Measurements from ENCODE around the gene PAX9.

PAX9 gene

GRCh38 chr14:36661506-36662257, at the start of gene PAX9:
PAX9 (plus strand) TSS chr14:36661860; CDS start chr14:36662090, 230 bp downstream.
- no peak for TF ChIP-seq CTCF (IDR thresholded peaks at IDR 0.05; ENCODE audit: extremely low read depth, insufficient read depth, missing control alignments)
- in situ Hi-C loops (cut with MboI; ENCODE audit: low pct_unique_long_range_greater_than_20kb, low sequenced_read_pairs, unreplicated experiment), result loop anchor here (25.0 kb wide), 1 partner anchor 926 kb away; the partner anchor contains the start of genes FOXA1 and TTC6
- DNase-seq (ENCODE audit: low spot score), result peak; percentile 90

- no peak for TF ChIP-seq CTCF (IDR thresholded peaks at IDR 0.05; ENCODE audit: extremely low read depth, insufficient read depth, missing control alignments)
- in situ Hi-C loops (cut with MboI; ENCODE audit: low pct_unique_long_range_greater_than_20kb, low sequenced_read_pairs, unreplicated experiment), result no loop called here
- DNase-seq (ENCODE audit: low spot score), result no peak
Observed at GRCh38 chr14:36617824-36618223, 43.8 kb upstream of the PAX9 start.

- DNase-seq (ENCODE audit: low spot score), result no peak
- in situ Hi-C loops (cut with MboI; ENCODE audit: low pct_unique_long_range_greater_than_20kb, low sequenced_read_pairs, unreplicated experiment), result no loop called here
- no peak for TF ChIP-seq CTCF (IDR thresholded peaks at IDR 0.05; ENCODE audit: extremely low read depth, insufficient read depth, missing control alignments)
Observed at GRCh38 chr14:36618641-36619040, 43.0 kb upstream of the PAX9 start.

GRCh38 chr14:36619131-36619530, 42.5 kb upstream of the PAX9 start:
- no peak for DNase-seq (ENCODE audit: low spot score)
- in situ Hi-C loops (cut with MboI; ENCODE audit: low pct_unique_long_range_greater_than_20kb, low sequenced_read_pairs, unreplicated experiment), result no loop called here
- no peak for TF ChIP-seq CTCF (IDR thresholded peaks at IDR 0.05; ENCODE audit: extremely low read depth, insufficient read depth, missing control alignments)

GRCh38 chr14:36619853-36620252, 41.8 kb upstream of the PAX9 start:
- TF ChIP-seq CTCF (IDR thresholded peaks at IDR 0.05; ENCODE audit: extremely low read depth, insufficient read depth, missing control alignments), result no peak
- in situ Hi-C loops (cut with MboI; ENCODE audit: low pct_unique_long_range_greater_than_20kb, low sequenced_read_pairs, unreplicated experiment), result no loop called here
- no peak for DNase-seq (ENCODE audit: low spot score)

GRCh38 chr14:36625014-36625413, 36.6 kb upstream of the PAX9 start:
- in situ Hi-C loops (cut with MboI; ENCODE audit: low pct_unique_long_range_greater_than_20kb, low sequenced_read_pairs, unreplicated experiment), result no loop called here
- DNase-seq (ENCODE audit: low spot score), result no peak
- TF ChIP-seq CTCF (IDR thresholded peaks at IDR 0.05; ENCODE audit: extremely low read depth, insufficient read depth, missing control alignments), result no peak

Measured in GM13977 (cell line).